K562 (cell line): ENCODE data around the gene ANO7. TPM values are rescaled to one million over a fixed set of nuclear protein-coding genes. Genes with fewer than 3 reads are reported as not detected.

Experiments used
- BDP1 ChIP-seq: IDR thresholded peaks from 3 replicates; pipeline ENCODE4 v1.6.1; 2011; ENCODE audit not compliant: insufficient read length, insufficient read depth
- CTCF ChIP-seq, 3 experiments: IDR thresholded peaks in 2 of 3; conservative IDR thresholded peaks in 1 of 3; 2 replicates each; pipeline ENCODE4 v1.5.1; 2011 to 2012; ENCODE audit warnings: low read length in 3 of 3, mild to moderate bottlenecking in 3 of 3, control low read depth in 2 of 3, improper control_type of control experiment in 1 of 3, inconsistent platforms in 1 of 3, low read depth in 1 of 3, mixed read lengths in 1 of 3, moderate library complexity in 1 of 3; ENCODE audit not compliant: insufficient read depth in 2 of 3
- FOXM1 ChIP-seq, 2 experiments: fragments of 450-650 bp in 1 of 2; sonication (generic) in 1 of 2; formaldehyde crosslinking in 1 of 2; IDR thresholded peaks; 2 replicates each; pipeline versions ENCODE4 v1.6.1 to v1.9.0; 2017 to 2022; ENCODE audit warnings: low read depth in 2 of 2, mild to moderate bottlenecking in 2 of 2, missing genetic modification reagents in 1 of 2, moderate library complexity in 1 of 2
- GATAD2B ChIP-seq: fragments of 450-650 bp; IDR thresholded peaks from 2 replicates; pipeline ENCODE4 v1.6.1; 2017; ENCODE audit warnings: mild to moderate bottlenecking, borderline replicate concordance
- GTF3C2 ChIP-seq: IDR thresholded peaks from 3 replicates; pipeline ENCODE4 v1.6.1; 2011; ENCODE audit warnings: borderline replicate concordance, mild to moderate bottlenecking, moderate library complexity; ENCODE audit not compliant: insufficient read length; ENCODE audit errors: extremely low read depth
- HNRNPL ChIP-seq: fragments of 200-400 bp; formaldehyde crosslinking; IDR thresholded peaks from 2 replicates; pipeline ENCODE4 v1.6.1; 2017; ENCODE audit warnings: low read depth, mild to moderate bottlenecking, low read length
- JUN ChIP-seq, 2 experiments: sonication (generic) in 1 of 2; formaldehyde crosslinking in 1 of 2; IDR thresholded peaks; 2 replicates each; pipeline versions ENCODE4 v1.6.1 to v1.8.0; 2012 to 2022; ENCODE audit warnings: borderline replicate concordance in 2 of 2, mild to moderate bottlenecking in 2 of 2, improper control_type of control experiment in 1 of 2, low read depth in 1 of 2, low read length in 1 of 2, missing genetic modification reagents in 1 of 2
- SETDB1 ChIP-seq: IDR thresholded peaks from one replicate; pipeline ENCODE4 v1.6.1; 2012; ENCODE audit warnings: low read length, control low read depth, inconsistent platforms
- SUPT5H ChIP-seq: fragments of 450-650 bp; IDR thresholded peaks from 2 replicates; pipeline ENCODE4 v1.6.1; 2016
- TFAP4 ChIP-seq: sonication (generic); formaldehyde crosslinking; IDR thresholded peaks from 2 replicates; pipeline ENCODE4 v1.8.0; 2022; ENCODE audit warnings: missing genetic modification reagents, mild to moderate bottlenecking, moderate library complexity, borderline replicate concordance
- ZNF174 ChIP-seq: fragments of 250-450 bp; sonication (Bioruptor Pico); IDR thresholded peaks from 2 replicates; pipeline ENCODE4 v1.4.0; 2020; ENCODE audit warnings: mild to moderate bottlenecking
- ZNF224 ChIP-seq: sonication (generic); formaldehyde crosslinking; IDR thresholded peaks from 2 replicates; pipeline ENCODE4 v1.8.0; 2022; ENCODE audit warnings: mild to moderate bottlenecking, missing genetic modification reagents
- ZNF518B ChIP-seq: fragments of 250-450 bp; sonication (Bioruptor Pico); IDR thresholded peaks from 2 replicates; pipeline ENCODE4 v1.5.0; 2021; ENCODE audit warnings: mild to moderate bottlenecking, moderate library complexity
- ZNF583 ChIP-seq: fragments of 250-450 bp; sonication (Bioruptor Pico); IDR thresholded peaks from 2 replicates; pipeline ENCODE4 v1.4.0; 2020
- polyA plus RNA-seq, 8 experiments: library from polyadenylated mRNA; depleted of rRNA in 4 of 8; stranded (reverse) in 5 of 8; unstranded in 3 of 8; fragments of >200 nt; fragmentation: Nextera tagmentation in 2 of 8; fragmentation: Illumina TruSeq in 1 of 8; extraction: Ambion mirVana in 2 of 8; extraction: Trizol in 1 of 8; gene quantifications; 2 replicates each; pipeline versions ENCODE4 v1.2.1 to v1.2.3, GENCODE V29; 2011 to 2014; ENCODE audit warnings: inconsistent platforms in 1 of 8, missing spikeins in 1 of 8
- total RNA-seq, 7 experiments: library from RNA; depleted of rRNA in 6 of 7; stranded (reverse); fragments of >200 nt in 6 of 7; fragmentation: Illumina TruSeq in 2 of 7; extraction: Trizol in 2 of 7; gene quantifications; 2 replicates each; pipeline versions ENCODE4 v1.2.1 to v1.2.3, GENCODE V29; 2011 to 2021; ENCODE audit warnings: low replicate concordance in 1 of 7
- TF ChIP-seq, protein P1 (sequence below): sonication (generic); formaldehyde crosslinking; IDR thresholded peaks from 2 replicates; pipeline ENCODE4 v1.8.0; 2022; ENCODE audit warnings: mild to moderate bottlenecking, missing genetic modification reagents

Gene ANO7
- total and polyA plus RNA-seq, 9 of the 15 experiments (the other 6 are each of a cell fraction or from before 2014, with no cell fraction given) = 0.28 to 5.1 (median 1.1) TPM

DNA sequence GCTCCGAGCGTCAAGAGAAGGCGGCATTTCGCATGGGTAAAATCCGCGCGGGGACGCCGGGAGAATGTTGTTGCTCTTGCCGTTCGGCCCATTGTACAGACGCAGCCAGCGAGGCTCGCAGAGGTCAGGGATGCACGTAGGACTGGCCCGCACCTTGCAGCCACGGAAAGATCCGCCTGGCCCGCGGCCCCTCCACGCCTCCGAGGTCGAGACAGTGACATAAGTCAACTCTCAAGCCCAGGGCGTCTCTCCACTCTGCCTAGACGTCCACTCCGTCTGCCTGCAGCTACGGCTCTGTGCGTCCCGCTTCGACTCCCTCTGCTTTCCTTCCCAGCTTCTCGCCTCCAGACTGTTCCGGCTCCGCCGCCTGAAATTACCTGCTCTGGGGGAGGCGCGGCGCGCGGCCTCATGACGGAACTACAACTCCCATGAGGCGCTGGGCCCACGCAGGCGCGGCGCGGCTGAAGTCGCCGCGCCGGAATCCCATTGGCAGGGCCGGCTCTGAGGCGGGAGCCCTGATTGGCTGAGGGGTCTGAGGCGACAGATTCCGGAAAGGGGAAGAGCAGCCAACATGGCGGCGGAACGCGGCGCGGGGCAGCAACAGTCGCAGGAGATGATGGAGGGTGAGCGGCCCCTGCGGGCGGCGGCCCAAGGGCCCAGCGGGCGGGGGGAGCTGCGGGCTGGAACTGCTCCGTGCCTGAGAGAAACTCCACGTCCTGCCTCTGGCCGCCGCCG is 38.4 kb upstream of the ANO7 start, which contains the start of gene PPP1R7 (continued):
- TF ChIP-seq GTF3C2 = no peak
- TF ChIP-seq ZNF174 (CRISPR knock-in tag) = no peak
- TF ChIP-seq HNRNPL = no peak
- TF ChIP-seq, protein P1, sequence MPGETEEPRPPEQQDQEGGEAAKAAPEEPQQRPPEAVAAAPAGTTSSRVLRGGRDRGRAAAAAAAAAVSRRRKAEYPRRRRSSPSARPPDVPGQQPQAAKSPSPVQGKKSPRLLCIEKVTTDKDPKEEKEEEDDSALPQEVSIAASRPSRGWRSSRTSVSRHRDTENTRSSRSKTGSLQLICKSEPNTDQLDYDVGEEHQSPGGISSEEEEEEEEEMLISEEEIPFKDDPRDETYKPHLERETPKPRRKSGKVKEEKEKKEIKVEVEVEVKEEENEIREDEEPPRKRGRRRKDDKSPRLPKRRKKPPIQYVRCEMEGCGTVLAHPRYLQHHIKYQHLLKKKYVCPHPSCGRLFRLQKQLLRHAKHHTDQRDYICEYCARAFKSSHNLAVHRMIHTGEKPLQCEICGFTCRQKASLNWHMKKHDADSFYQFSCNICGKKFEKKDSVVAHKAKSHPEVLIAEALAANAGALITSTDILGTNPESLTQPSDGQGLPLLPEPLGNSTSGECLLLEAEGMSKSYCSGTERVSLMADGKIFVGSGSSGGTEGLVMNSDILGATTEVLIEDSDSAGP (CRISPR knock-in tag) = no peak
- TF ChIP-seq CTCF (IDR thresholded peaks at IDR 0.05 in 2 of 3, conservative IDR thresholded peaks at IDR 0.05 in 1 of 3; ENCODE audit: insufficient read depth in 2 of 3, low read depth in 1 of 3, low read length in 3 of 3) = peak in 2 of 3 experiments; percentile 12 to 17; a peak in 1 of 6 replicates
- TF ChIP-seq BDP1 = no peak
- no peak for TF ChIP-seq GATAD2B
- no peak for TF ChIP-seq ZNF583
- no peak for TF ChIP-seq ZNF224
- no peak for TF ChIP-seq SETDB1
- TF ChIP-seq SUPT5H = peak; percentile 66
- no peak for TF ChIP-seq FOXM1 (IDR thresholded peaks at IDR 0.05; ENCODE audit: low read depth)
- TF ChIP-seq FOXM1 (CRISPR knock-in tag; IDR thresholded peaks at IDR 0.05; ENCODE audit: low read depth) = no peak
- TF ChIP-seq ZNF518B (CRISPR knock-in tag) = no peak
- no peak for TF ChIP-seq JUN (IDR thresholded peaks at IDR 0.05; ENCODE audit: borderline replicate concordance, low read depth, low read length)
- TF ChIP-seq JUN (CRISPR knock-in tag; IDR thresholded peaks at IDR 0.05; ENCODE audit: borderline replicate concordance) = no peak
- peak; percentile 19; the same call in 1 of the 2 replicates for TF ChIP-seq TFAP4 (CRISPR knock-in tag)
